K562 (cell line): Measurements from ENCODE around the gene LRFN3. TPM values are rescaled to one million over a fixed set of nuclear protein-coding genes. Genes with fewer than 3 reads are reported as not detected.
A peak's percentile ranks its signal among the peaks of the same experiment; 100 is the strongest.

Experiments
- ATAC-seq: fragments of 200-7000 bp; cut with Tn5 transposase; 3 replicates; pipeline ENCODE4 v1.9.1; 2020; ENCODE audit warnings: moderate library complexity
- BruUV-seq: library from RNA; stranded (reverse); fragments of 400-500 nt; replicated peaks from 2 replicates; lab custom pipeline; 2021; lab: Mats Ljungman, UMichigan
- CTCF ChIA-PET: fragments of 300-600 bp; formaldehyde crosslinking; extraction: SDS; loops from one replicate; lab custom pipeline; 2021; ENCODE audit warnings: low intra/inter-chr PET ratio; lab: Yijun Ruan, JAX
- POLR2A ChIA-PET: fragments of 300-600, 350-650 bp; sonication (Branson Sonifier 250); formaldehyde crosslinking; extraction: SDS; loops from one replicate; lab custom pipeline; 2021; ENCODE audit warnings: antibody characterized with exemption, inconsistent platforms; lab: Yijun Ruan, JAX
- DNase-seq, 4 experiments: peaks; one replicate each; pipeline versions ENCODE4 v3.0.0 to v3.0.0-alpha.2; 2011 to 2018; ENCODE audit warnings: low spot score in 3 of 4, mixed read lengths in 3 of 4; ENCODE audit errors: extremely low read depth in 1 of 4
- FAIRE-seq: peaks from 2 replicates; lab custom pipeline; 2011; peaks lifted over from hg19 to GRCh38; lab: Jason Lieb, UNC
- H2AFZ ChIP-seq: 2 replicates; pipeline ENCODE4 v1.6.0; 2011; ENCODE audit warnings: low read depth, low read length, control low read depth, inconsistent platforms
- H3K27ac ChIP-seq: fragments of 200-600 bp; 3 replicates; pipeline ENCODE4 v1.8.0; 2011; ENCODE audit warnings: low read depth, mild to moderate bottlenecking, control low read depth, inconsistent platforms, low read length, moderate library complexity, mixed read lengths; ENCODE audit errors: extremely low read depth
- H3K27me3 ChIP-seq, 2 experiments: fragments of 300-600 bp in 1 of 2; 2 replicates in 1 of 2; 3 replicates in 1 of 2; pipeline versions ENCODE4 v1.6.0 to v1.8.0; 2011; ENCODE audit warnings: inconsistent platforms in 2 of 2, low read length in 2 of 2, mild to moderate bottlenecking in 1 of 2, mixed read lengths in 1 of 2, moderate library complexity in 1 of 2; ENCODE audit not compliant: control insufficient read depth in 2 of 2, insufficient read depth in 2 of 2
- H3K36me3 ChIP-seq: fragments of 300-600 bp; 3 replicates; pipeline ENCODE4 v1.8.0; 2011; ENCODE audit warnings: mild to moderate bottlenecking, low read length, inconsistent platforms; ENCODE audit not compliant: control insufficient read depth, insufficient read depth
- H3K4me1 ChIP-seq, 2 experiments: fragments of 200-600 bp in 1 of 2; replicated peaks in 1 of 2; 2 replicates in 1 of 2; 3 replicates in 1 of 2; pipeline versions ENCODE4 v1.5.1 to v1.8.0; 2011; ENCODE audit warnings: inconsistent platforms in 2 of 2, low read length in 2 of 2, mild to moderate bottlenecking in 1 of 2, mixed read lengths in 1 of 2, moderate library complexity in 1 of 2; ENCODE audit not compliant: control insufficient read depth in 2 of 2, insufficient read depth in 2 of 2
- H3K4me2 ChIP-seq: 2 replicates; pipeline ENCODE4 v1.6.1; 2011; ENCODE audit warnings: low read length, control low read depth, inconsistent platforms, mixed read lengths; ENCODE audit not compliant: insufficient read depth
- H3K4me3 ChIP-seq: fragments of 200-600 bp; sonication (generic), shearing (Covaris generic); 2 replicates; pipeline ENCODE4 v1.5.1; 2016; ENCODE audit warnings: control low read depth, inconsistent platforms
- H3K79me2 ChIP-seq: fragments of 200-600 bp; 3 replicates; pipeline ENCODE4 v1.8.0; 2011; ENCODE audit warnings: low read length, inconsistent platforms; ENCODE audit not compliant: control insufficient read depth, insufficient read depth
- H3K9ac ChIP-seq, 2 experiments: 2 replicates each; pipeline versions ENCODE4 v1.6.0 to v1.6.1; 2011; ENCODE audit warnings: low read depth in 2 of 2, low read length in 2 of 2, control low read depth in 1 of 2, inconsistent platforms in 1 of 2, mild to moderate bottlenecking in 1 of 2, mixed read lengths in 1 of 2; ENCODE audit not compliant: insufficient read depth in 1 of 2
- H3K9me1 ChIP-seq: one replicate; pipeline ENCODE4 v1.6.0; 2011; ENCODE audit warnings: inconsistent platforms, mild to moderate bottlenecking, low read length, moderate library complexity; ENCODE audit not compliant: control insufficient read depth, insufficient read depth
- H3K9me3 ChIP-seq: replicated peaks from 2 replicates; pipeline ENCODE4 v1.5.1; 2011; ENCODE audit warnings: low read depth, low read length, inconsistent platforms; ENCODE audit not compliant: control insufficient read depth, insufficient read depth
- H4K20me1 ChIP-seq: replicated peaks from 2 replicates; pipeline ENCODE4 v1.6.1; 2011; ENCODE audit warnings: low read length, inconsistent platforms, mixed read lengths; ENCODE audit not compliant: control insufficient read depth, insufficient read depth
- ATF3 ChIP-seq, 2 experiments: fragments of 450-650 bp in 1 of 2; sonication (generic) in 1 of 2; formaldehyde crosslinking in 1 of 2; IDR thresholded peaks in 1 of 2; conservative IDR thresholded peaks in 1 of 2; 2 replicates each; pipeline versions ENCODE4 v1.6.1 to v1.8.1; 2016 to 2023; ENCODE audit warnings: mild to moderate bottlenecking in 2 of 2, moderate library complexity in 2 of 2, inconsistent platforms in 1 of 2, missing genetic modification reagents in 1 of 2
- DLX4 ChIP-seq: fragments of 250-450 bp; sonication (Bioruptor Pico); IDR thresholded peaks from 2 replicates; pipeline ENCODE4 v1.6.1; 2021; ENCODE audit warnings: mild to moderate bottlenecking
- EGR1 ChIP-seq: fragments of 450-650 bp; conservative IDR thresholded peaks from 2 replicates; pipeline ENCODE4 v1.6.1; 2017; ENCODE audit warnings: mild to moderate bottlenecking
- RBM34 ChIP-seq: fragments of 200-400 bp; formaldehyde crosslinking; IDR thresholded peaks from 2 replicates; pipeline ENCODE4 v1.6.1; 2018; ENCODE audit warnings: low read length, borderline replicate concordance; ENCODE audit not compliant: insufficient read depth
- RBM39 ChIP-seq: fragments of 200-400 bp; formaldehyde crosslinking; optimal IDR thresholded peaks from 2 replicates; pipeline ENCODE3; 2018; ENCODE audit warnings: low read depth, low read length
- TEAD2 ChIP-seq: fragments of 450-650 bp; IDR thresholded peaks from 2 replicates; pipeline ENCODE4 v1.6.1; 2016; ENCODE audit warnings: missing genetic modification characterization, control low read depth, missing compliant biosample characterization
- ZNF133 ChIP-seq: fragments of 250-450 bp; sonication (Bioruptor Pico); IDR thresholded peaks from 2 replicates; pipeline ENCODE4 v1.4.0; 2020; ENCODE audit warnings: mild to moderate bottlenecking
- WGBS: fragments of 100-300 bp; shearing (Covaris generic); methylation state at CpG from one replicate; pipeline ENCODE4 v1.1.6; 2016; ENCODE audit warnings: low coverage, mixed read lengths; ENCODE audit not compliant: insufficient coverage; ENCODE audit errors: missing lambda C conversion rate; 5-methylcytosine and 5-hydroxymethylcytosine counted together
- in situ Hi-C: fragments of 300-500 bp; cut with MboI; formaldehyde crosslinking; loops from 4 replicates; pipeline ENCODE4 v1.15.0; 2018; ENCODE audit warnings: inconsistent platforms, mixed read lengths
- intact Hi-C: fragments of 100-400 bp; cut with micrococcal nuclease; formaldehyde crosslinking; loops from 2 replicates; pipeline ENCODE4 v1.14.2; 2022
- polyA plus RNA-seq, 8 experiments: library from polyadenylated mRNA; depleted of rRNA in 4 of 8; stranded (reverse) in 5 of 8; unstranded in 3 of 8; fragments of >200 nt; fragmentation: Nextera tagmentation in 2 of 8; fragmentation: Illumina TruSeq in 1 of 8; extraction: Ambion mirVana in 2 of 8; extraction: Trizol in 1 of 8; gene quantifications; 2 replicates each; pipeline versions ENCODE4 v1.2.1 to v1.2.3, GENCODE V29; 2011 to 2014; ENCODE audit warnings: inconsistent platforms in 1 of 8, missing spikeins in 1 of 8
- total RNA-seq, 7 experiments: library from RNA; depleted of rRNA in 6 of 7; stranded (reverse); fragments of >200 nt in 6 of 7; fragmentation: Illumina TruSeq in 2 of 7; extraction: Trizol in 2 of 7; gene quantifications; 2 replicates each; pipeline versions ENCODE4 v1.2.1 to v1.2.3, GENCODE V29; 2011 to 2021; ENCODE audit warnings: low replicate concordance in 1 of 7
- TF ChIP-seq, protein P1 (sequence below): fragments of 250-450 bp; sonication (Bioruptor Pico); IDR thresholded peaks from 2 replicates; pipeline ENCODE4 v1.5.0; 2020; ENCODE audit warnings: mild to moderate bottlenecking, borderline replicate concordance

Gene LRFN3
- total and polyA plus RNA-seq, 9 of the 15 experiments (the other 6 are each of a cell fraction or from before 2014, with no cell fraction given) = 0.03 to 0.12 (median 0.11) TPM; not detected in 6

DNA sequence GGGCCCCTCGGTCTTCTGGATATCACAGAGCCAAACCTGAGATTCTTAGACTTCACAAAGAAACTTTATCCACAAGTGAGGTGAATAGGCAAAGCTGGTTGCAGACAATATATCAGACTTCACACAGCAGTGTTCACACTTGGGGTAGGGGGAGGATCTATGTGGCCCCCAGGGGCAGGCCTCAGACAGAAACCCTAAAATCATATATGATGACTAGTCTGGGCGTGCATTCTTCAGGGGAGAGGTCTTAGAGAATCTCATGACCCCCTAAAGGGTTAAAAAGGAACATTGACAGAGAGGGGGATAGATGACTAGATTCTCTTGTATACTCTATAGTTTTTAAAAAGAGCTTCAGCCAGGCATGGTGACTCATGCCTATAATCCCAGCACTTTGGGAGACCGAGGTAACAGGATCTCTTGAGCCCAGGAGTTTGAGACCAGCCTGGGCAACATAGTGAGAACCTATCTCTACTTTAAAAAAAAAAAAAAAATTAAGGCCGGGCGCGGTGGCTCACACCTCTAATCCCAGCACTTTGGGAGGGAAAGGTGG, 30.9 kb upstream of the LRFN3 start:
- H4K20me1 ChIP-seq = no peaks in the 10 kb centered on the region
- intact Hi-C loops = no loop called here
- no TSS peak for BruUV-seq
- DNase-seq = no peak
- in situ Hi-C loops = no loop called here
- no peaks in the 10 kb centered on the region for H3K27me3 ChIP-seq
- peak overlapping the region; percentile 33; the same call in 1 of the 3 replicates for H3K27ac ChIP-seq
- WGBS = 42% methylated on average over 3 of the region's 6 CpGs
- CTCF ChIA-PET = interaction anchor here (0.6 kb wide), 1 partner anchor 80 kb away, joined by 4 read pairs; no protein-coding TSS in a partner anchor
- peaks cover 42 to 44% of the 10 kb centered on the region in 2 experiments for H3K4me1 ChIP-seq
- TF ChIP-seq ATF3 (IDR thresholded peaks at IDR 0.05) (peak; percentile 46; the same call in 1 of the 2 replicates), ATF3 (CRISPR knock-in tag; conservative IDR thresholded peaks at IDR 0.05) (no peak), RBM39 (no peak), TEAD2 (tag) (no peak), RBM34 (no peak), EGR1 (peak; percentile 47; the same call in 1 of the 2 replicates), DLX4 (no peak), ZNF133 (CRISPR knock-in tag) (no peak)
- TF ChIP-seq, protein P1, sequence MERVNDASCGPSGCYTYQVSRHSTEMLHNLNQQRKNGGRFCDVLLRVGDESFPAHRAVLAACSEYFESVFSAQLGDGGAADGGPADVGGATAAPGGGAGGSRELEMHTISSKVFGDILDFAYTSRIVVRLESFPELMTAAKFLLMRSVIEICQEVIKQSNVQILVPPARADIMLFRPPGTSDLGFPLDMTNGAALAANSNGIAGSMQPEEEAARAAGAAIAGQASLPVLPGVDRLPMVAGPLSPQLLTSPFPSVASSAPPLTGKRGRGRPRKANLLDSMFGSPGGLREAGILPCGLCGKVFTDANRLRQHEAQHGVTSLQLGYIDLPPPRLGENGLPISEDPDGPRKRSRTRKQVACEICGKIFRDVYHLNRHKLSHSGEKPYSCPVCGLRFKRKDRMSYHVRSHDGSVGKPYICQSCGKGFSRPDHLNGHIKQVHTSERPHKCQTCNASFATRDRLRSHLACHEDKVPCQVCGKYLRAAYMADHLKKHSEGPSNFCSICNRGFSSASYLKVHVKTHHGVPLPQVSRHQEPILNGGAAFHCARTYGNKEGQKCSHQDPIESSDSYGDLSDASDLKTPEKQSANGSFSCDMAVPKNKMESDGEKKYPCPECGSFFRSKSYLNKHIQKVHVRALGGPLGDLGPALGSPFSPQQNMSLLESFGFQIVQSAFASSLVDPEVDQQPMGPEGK (CRISPR knock-in tag) = no peak
- TF ChIP-seq, all 486 proteins: peak for 2
- ATAC-seq (no peak), FAIRE-seq (no peak)
- Histone ChIP-seq H3K79me2 (peaks cover 1% of the 10 kb centered on the region; the same call in 1 of the 3 replicates), H2AFZ (peak overlapping the region; percentile 58), H3K4me2 (no peak overlapping the region), H3K4me3 (no peak overlapping the region), H3K9me1 (no peaks in the 10 kb centered on the region), H3K36me3 (no peaks in the 10 kb centered on the region), H3K9ac (no peak overlapping the region), H3K9me3 (no peaks in the 10 kb centered on the region)
- POLR2A ChIA-PET = interaction anchor here (0.7 to 1.4 kb wide), 2 partner anchors 11 to 12 kb away, joined by 3 to 4 read pairs; no protein-coding TSS in a partner anchor
